Measurements from ENCODE around the gene WNK2. TPM values are rescaled to one million over a fixed set of nuclear protein-coding genes. Genes with fewer than 3 reads are reported as not detected.

Gene WNK2
- total and polyA plus RNA-seq, 2 of the 4 experiments (the other 2 are of a cell fraction) = not detected

DNA sequence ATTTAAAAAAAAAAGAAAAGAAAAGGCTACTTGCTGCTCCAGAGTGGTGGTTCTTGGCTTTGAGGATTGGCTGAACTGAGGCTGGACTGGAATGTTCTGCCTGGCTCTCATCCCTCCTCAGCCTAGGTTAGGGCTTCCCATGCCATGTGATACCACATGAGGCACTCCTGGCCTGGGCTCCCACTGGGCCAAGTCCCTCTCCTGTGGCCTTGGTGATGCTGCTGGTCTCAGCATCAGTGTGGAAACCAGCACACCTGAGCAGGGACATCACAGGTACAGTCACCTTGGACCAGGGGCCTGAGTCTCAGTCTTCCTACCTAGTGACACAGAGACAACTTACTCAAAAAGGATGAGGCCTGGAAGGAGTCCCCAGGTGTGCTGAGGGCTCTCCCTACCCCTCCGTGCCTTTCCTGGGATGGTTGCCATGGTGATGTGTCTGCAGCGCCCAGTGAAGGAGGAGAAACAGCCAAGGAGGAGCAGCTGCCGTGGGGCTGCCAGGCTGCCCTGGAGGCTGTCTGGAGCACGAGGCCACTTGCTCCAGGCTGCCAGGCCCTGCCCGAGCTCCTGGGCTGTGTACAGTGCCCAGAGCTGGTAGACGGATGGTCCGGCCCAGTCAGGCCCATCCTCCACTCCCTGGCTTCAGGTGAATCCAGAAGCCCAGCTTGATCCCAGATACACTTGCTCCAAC, 71.0 kb downstream of the WNK2 start:
- Histone ChIP-seq H2BK20ac (ENCODE audit: low read depth, low read length) (no peak overlapping the region), H3K4me2 (ENCODE audit: low read depth, low read length) (no peak overlapping the region), H4K20me1 (ENCODE audit: insufficient read depth, low read length) (no peaks in the 10 kb centered on the region), H3K18ac (ENCODE audit: low read depth, low read length) (no peak overlapping the region), H3K4ac (ENCODE audit: low read depth, low read length) (no peak overlapping the region), H3K56ac (ENCODE audit: extremely low read depth, insufficient read depth, low read length) (no peak overlapping the region), H2AFZ (replicated peaks; ENCODE audit: low read length, poor library complexity) (no peak overlapping the region), H2BK120ac (ENCODE audit: low read depth, low read length) (no peak overlapping the region), H4K5ac (ENCODE audit: low read depth, low read length) (no peak overlapping the region), H3K9me1 (ENCODE audit: insufficient read depth, low read length) (no peaks in the 10 kb centered on the region; the same call in 1 of the 2 replicates), H3K27me3 (ENCODE audit: control insufficient read depth, insufficient read depth, low read length) (no peaks in the 10 kb centered on the region; the same call in 1 of the 2 replicates), H3K79me1 (ENCODE audit: low read depth in 1 of 2, low read length in 2 of 2) (no peaks in the 10 kb centered on the region), H3K36me3 (ENCODE audit: control insufficient read depth, insufficient read depth, low read length) (no peaks in the 10 kb centered on the region), H3K9ac (ENCODE audit: low read depth, low read length) (no peak overlapping the region), H3K23ac (ENCODE audit: low read depth, low read length) (no peak overlapping the region), H3K14ac (replicated peaks; ENCODE audit: low read depth, low read length) (no peak overlapping the region), H2AK9ac (replicated peaks; ENCODE audit: low read depth, low read length, poor library complexity) (no peak overlapping the region), H3K4me3 (ENCODE audit: insufficient read depth, low read depth, low read length) (no peak overlapping the region), H3K9me3 (ENCODE audit: control insufficient read depth, insufficient read depth, low read length) (no peaks in the 10 kb centered on the region), H3K27ac (ENCODE audit: insufficient read depth, low read length) (no peak overlapping the region), H2BK15ac (ENCODE audit: low read depth, low read length) (no peak overlapping the region), H4K91ac (ENCODE audit: insufficient read depth, low read depth, low read length) (no peak overlapping the region), H2AK5ac (ENCODE audit: low read depth, low read length) (no peak overlapping the region), H2BK5ac (ENCODE audit: low read depth, low read length, poor library complexity, severe bottlenecking) (no peak overlapping the region), H4K8ac (ENCODE audit: low read depth in 2 of 2, low read length in 2 of 2) (no peak overlapping the region), H3K4me1 (ENCODE audit: control insufficient read depth, insufficient read depth, low read length) (no peaks in the 10 kb centered on the region)
- intact Hi-C loops (cut with micrococcal nuclease) = no loop called here
- dilution Hi-C loops (cut with HindIII; ENCODE audit: low sequenced_read_pairs, unreplicated experiment) = no loop called here
- no TSS peak for BruUV-seq (replicated peaks)
- TF ChIP-seq RFX5 (IDR thresholded peaks at IDR 0.05; ENCODE audit: low read depth, low read length) = no peak
- no peak for TF ChIP-seq NFE2L2 (IDR thresholded peaks at IDR 0.05; ENCODE audit: low read depth, low read length)
- TF ChIP-seq CEBPB (IDR thresholded peaks at IDR 0.05; ENCODE audit: low read depth, low read length) = no peak
- TF ChIP-seq, protein P1, sequence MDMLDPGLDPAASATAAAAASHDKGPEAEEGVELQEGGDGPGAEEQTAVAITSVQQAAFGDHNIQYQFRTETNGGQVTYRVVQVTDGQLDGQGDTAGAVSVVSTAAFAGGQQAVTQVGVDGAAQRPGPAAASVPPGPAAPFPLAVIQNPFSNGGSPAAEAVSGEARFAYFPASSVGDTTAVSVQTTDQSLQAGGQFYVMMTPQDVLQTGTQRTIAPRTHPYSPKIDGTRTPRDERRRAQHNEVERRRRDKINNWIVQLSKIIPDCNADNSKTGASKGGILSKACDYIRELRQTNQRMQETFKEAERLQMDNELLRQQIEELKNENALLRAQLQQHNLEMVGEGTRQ (IDR thresholded peaks at IDR 0.05; ENCODE audit: low read depth, low read length) = no peak
- no peak for TF ChIP-seq BHLHE40 (IDR thresholded peaks at IDR 0.05; ENCODE audit: low read depth, low read length)
- TF ChIP-seq, protein P2, sequence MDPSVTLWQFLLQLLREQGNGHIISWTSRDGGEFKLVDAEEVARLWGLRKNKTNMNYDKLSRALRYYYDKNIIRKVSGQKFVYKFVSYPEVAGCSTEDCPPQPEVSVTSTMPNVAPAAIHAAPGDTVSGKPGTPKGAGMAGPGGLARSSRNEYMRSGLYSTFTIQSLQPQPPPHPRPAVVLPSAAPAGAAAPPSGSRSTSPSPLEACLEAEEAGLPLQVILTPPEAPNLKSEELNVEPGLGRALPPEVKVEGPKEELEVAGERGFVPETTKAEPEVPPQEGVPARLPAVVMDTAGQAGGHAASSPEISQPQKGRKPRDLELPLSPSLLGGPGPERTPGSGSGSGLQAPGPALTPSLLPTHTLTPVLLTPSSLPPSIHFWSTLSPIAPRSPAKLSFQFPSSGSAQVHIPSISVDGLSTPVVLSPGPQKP (IDR thresholded peaks at IDR 0.05; ENCODE audit: borderline replicate concordance, low read depth, low read length) = no peak
- TF ChIP-seq FOS (IDR thresholded peaks at IDR 0.05; ENCODE audit: low read depth, low read length) = no peak
- in situ Hi-C loops (cut with MboI; ENCODE audit: low sequenced_read_pairs) = no loop called here
- DNase-seq (no peak), ATAC-seq (ENCODE audit: low read depth) (no peak)
- ChIA-PET POLR2A (ENCODE audit: unreplicated experiment) (no interaction called here), CTCF (no interaction called here)
- WGBS, 2 experiments (ENCODE audit: extremely low coverage in 2 of 2, insufficient read length in 1 of 2) = 27% methylated on average over 4 of the region's 7 CpGs; no CpG with 5 or more reads in 1 of the 2 experiments

Measured in IMR-90 (cell line).